ENCODE results near the gene APOH. TPM values are rescaled to one million over a fixed set of nuclear protein-coding genes. Genes with fewer than 3 reads are reported as not detected.

APOH gene
- total and polyA plus RNA-seq, 9 of the 15 experiments (the other 6 are each of a cell fraction or from before 2014, with no cell fraction given) = 1.1 TPM; not detected in 8

DNA sequence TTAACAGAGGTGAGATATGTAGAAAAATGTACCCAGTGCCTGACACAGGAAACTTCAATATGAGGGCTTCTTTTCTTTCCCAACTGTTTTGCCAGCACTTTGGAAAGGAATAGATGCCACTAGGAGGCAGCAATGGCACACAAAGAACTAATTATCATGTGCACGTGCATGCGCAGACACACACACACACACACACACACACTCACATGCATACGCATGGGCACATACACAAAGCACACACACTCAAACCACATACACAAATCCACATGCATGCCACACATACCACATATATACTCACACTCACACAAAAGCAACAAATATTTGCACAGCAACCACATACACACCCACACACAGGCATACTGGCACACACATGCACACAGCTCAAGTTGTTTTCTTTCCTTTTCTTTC is 28.5 kb downstream of the APOH start (continued):
- peak; percentile 61 to 84 for TF ChIP-seq RAD21 (CRISPR knock-in tag; conservative IDR thresholded peaks at IDR 0.05 in 1 of 2, IDR thresholded peaks at IDR 0.05 in 1 of 2)
- no peak for TF ChIP-seq SMAD1 (IDR thresholded peaks at IDR 0.05; ENCODE audit: low read depth, low read length, partially characterized antibody)
- TF ChIP-seq, protein P1, sequence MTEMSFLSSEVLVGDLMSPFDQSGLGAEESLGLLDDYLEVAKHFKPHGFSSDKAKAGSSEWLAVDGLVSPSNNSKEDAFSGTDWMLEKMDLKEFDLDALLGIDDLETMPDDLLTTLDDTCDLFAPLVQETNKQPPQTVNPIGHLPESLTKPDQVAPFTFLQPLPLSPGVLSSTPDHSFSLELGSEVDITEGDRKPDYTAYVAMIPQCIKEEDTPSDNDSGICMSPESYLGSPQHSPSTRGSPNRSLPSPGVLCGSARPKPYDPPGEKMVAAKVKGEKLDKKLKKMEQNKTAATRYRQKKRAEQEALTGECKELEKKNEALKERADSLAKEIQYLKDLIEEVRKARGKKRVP (CRISPR knock-in tag; IDR thresholded peaks at IDR 0.05) = no peak
- no peak for TF ChIP-seq RBFOX2 (IDR thresholded peaks at IDR 0.05; ENCODE audit: low read depth, low read length)
- no peak for TF ChIP-seq ZNF174 (CRISPR knock-in tag; IDR thresholded peaks at IDR 0.05)
- TF ChIP-seq OTX1 (CRISPR knock-in tag; IDR thresholded peaks at IDR 0.05) = no peak
- TF ChIP-seq, protein P2, sequence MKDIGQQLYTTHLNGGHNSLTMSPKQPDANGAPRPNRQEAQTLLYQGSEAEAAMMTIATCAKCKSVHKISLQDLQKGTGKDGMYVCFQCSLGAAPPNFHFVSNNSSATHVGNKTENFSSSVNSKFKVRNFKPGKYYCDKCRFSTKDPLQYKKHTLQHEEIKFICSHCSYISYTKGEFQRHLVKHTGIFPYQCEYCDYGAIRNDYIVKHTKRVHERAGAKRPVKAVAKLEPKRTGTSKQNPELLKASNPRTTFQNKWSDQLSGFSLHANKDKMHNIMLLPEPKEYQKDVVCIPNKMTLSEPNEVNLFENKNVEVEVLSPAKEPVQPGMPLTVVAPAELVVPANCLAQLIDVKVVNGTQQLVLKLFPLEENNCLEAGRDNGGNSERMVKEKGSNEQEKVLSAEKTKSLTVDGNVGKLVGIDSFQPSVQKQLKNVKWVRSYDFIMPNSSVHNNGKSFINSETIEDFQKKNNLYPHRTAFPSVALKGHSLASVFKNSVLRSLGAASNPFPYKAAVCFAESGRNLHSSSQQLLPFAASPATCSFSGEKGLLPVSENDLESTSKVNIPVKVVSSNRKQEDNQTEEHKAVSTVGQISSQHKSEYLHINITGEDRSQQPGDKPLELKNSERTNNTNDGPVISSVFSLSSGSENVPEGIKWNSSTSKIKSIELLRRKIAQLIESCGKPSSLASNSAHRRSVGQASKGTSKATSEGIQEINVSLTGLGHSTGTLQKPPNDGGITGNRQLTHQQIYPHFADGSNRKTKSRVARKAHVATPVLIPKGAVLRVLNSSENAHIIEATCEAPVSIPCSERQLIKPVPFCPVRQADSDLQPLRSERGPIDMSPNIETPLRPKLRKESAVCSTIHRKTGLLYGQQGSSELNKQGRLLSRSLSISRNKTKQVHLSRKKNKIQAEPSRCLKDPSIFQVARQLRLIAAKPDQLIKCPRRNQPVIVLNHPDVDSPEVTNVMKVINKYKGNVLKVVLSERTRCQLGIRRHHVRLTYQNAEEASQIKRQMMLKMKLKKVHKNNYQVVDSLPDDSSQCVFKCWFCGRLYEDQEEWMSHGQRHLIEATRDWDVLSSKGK (CRISPR knock-in tag; IDR thresholded peaks at IDR 0.05) = no peak
- no peak for TF ChIP-seq JUN (IDR thresholded peaks at IDR 0.05; ENCODE audit: borderline replicate concordance, low read depth, low read length)
- TF ChIP-seq JUN (CRISPR knock-in tag; IDR thresholded peaks at IDR 0.05; ENCODE audit: borderline replicate concordance) = no peak
- TF ChIP-seq SNIP1 (IDR thresholded peaks at IDR 0.05; ENCODE audit: low read depth) = no peak
- peak; percentile 85; the same call in 1 of the 2 replicates for TF ChIP-seq MCM3 (IDR thresholded peaks at IDR 0.05)
- TF ChIP-seq NCOA2 (IDR thresholded peaks at IDR 0.05; ENCODE audit: partially characterized antibody in 2 of 2) = no peak
- no peak for TF ChIP-seq ZNF778 (CRISPR knock-in tag; IDR thresholded peaks at IDR 0.05)
- TF ChIP-seq, protein P3, sequence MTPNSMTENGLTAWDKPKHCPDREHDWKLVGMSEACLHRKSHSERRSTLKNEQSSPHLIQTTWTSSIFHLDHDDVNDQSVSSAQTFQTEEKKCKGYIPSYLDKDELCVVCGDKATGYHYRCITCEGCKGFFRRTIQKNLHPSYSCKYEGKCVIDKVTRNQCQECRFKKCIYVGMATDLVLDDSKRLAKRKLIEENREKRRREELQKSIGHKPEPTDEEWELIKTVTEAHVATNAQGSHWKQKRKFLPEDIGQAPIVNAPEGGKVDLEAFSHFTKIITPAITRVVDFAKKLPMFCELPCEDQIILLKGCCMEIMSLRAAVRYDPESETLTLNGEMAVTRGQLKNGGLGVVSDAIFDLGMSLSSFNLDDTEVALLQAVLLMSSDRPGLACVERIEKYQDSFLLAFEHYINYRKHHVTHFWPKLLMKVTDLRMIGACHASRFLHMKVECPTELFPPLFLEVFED (CRISPR knock-in tag; conservative IDR thresholded peaks at IDR 0.05) = 0 out of 2 replicates have a peak, but pooled peaks have one; percentile 43
- TF ChIP-seq, protein P4, sequence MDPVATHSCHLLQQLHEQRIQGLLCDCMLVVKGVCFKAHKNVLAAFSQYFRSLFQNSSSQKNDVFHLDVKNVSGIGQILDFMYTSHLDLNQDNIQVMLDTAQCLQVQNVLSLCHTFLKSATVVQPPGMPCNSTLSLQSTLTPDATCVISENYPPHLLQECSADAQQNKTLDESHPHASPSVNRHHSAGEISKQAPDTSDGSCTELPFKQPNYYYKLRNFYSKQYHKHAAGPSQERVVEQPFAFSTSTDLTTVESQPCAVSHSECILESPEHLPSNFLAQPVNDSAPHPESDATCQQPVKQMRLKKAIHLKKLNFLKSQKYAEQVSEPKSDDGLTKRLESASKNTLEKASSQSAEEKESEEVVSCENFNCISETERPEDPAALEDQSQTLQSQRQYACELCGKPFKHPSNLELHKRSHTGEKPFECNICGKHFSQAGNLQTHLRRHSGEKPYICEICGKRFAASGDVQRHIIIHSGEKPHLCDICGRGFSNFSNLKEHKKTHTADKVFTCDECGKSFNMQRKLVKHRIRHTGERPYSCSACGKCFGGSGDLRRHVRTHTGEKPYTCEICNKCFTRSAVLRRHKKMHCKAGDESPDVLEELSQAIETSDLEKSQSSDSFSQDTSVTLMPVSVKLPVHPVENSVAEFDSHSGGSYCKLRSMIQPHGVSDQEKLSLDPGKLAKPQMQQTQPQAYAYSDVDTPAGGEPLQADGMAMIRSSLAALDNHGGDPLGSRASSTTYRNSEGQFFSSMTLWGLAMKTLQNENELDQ (CRISPR knock-in tag; IDR thresholded peaks at IDR 0.05; ENCODE audit: borderline replicate concordance) = no peak
- TF ChIP-seq C11orf30 (IDR thresholded peaks at IDR 0.05; ENCODE audit: low read depth) = no peak
- no peak for TF ChIP-seq ZKSCAN8 (CRISPR knock-in tag; IDR thresholded peaks at IDR 0.05)
- TF ChIP-seq KDM1A (IDR thresholded peaks at IDR 0.05) = peak in 1 of 2 experiments; percentile 84; a peak in 2 of 4 replicates
- TF ChIP-seq RBBP5 (IDR thresholded peaks at IDR 0.05; ENCODE audit: borderline replicate concordance, insufficient read depth, low read length, poor library complexity, severe bottlenecking) = no peak
- TF ChIP-seq ZNF444 (CRISPR knock-in tag; IDR thresholded peaks at IDR 0.05) = no peak
- no peak for TF ChIP-seq PPARD (CRISPR knock-in tag; IDR thresholded peaks at IDR 0.05)
- peak; percentile 81; the same call in 1 of the 2 replicates for TF ChIP-seq LEF1 (IDR thresholded peaks at IDR 0.05)

Measured in K562 (cell line).